Measurements from ENCODE around the gene RASD2. TPM values are rescaled to one million over a fixed set of nuclear protein-coding genes. Genes with fewer than 3 reads are reported as not detected.

The RASD2 gene
- total RNA-seq, 1 experiment from 2014 or later = 0.42 TPM

- Histone ChIP-seq H4K8ac (replicated peaks; ENCODE audit: insufficient read length, low read depth, low read length) (no peak overlapping the region), H2BK120ac (ENCODE audit: low read depth, low read length, poor library complexity, severe bottlenecking) (no peak overlapping the region), H4K5ac (ENCODE audit: insufficient read length, low read depth, low read length) (no peak overlapping the region), H2BK5ac (ENCODE audit: insufficient read length, low read length) (no peak overlapping the region), H3K4me1 (ENCODE audit: insufficient read depth, low read length) (peaks cover 2% of the 10 kb centered on the region; the same call in 1 of the 2 replicates), H3K23ac (ENCODE audit: insufficient read length, low read depth, low read length) (no peak overlapping the region), H2AFZ (ENCODE audit: low read length) (no peak overlapping the region), H2BK20ac (ENCODE audit: low read depth, low read length, poor library complexity, severe bottlenecking) (no peak overlapping the region), H4K20me1 (ENCODE audit: control insufficient read depth, insufficient read depth, insufficient read length) (no peaks in the 10 kb centered on the region), H2AK5ac (ENCODE audit: insufficient read length, low read length) (no peak overlapping the region), H3K4me2 (ENCODE audit: insufficient read depth, insufficient read length, low read length) (no peak overlapping the region), H4K91ac (ENCODE audit: insufficient read length, low read depth, low read length) (no peak overlapping the region), H3K9me3 (ENCODE audit: control insufficient read depth, low read depth, low read length) (no peaks in the 10 kb centered on the region), H3T11ph (ENCODE audit: low read length) (no peak overlapping the region), H3K18ac (ENCODE audit: insufficient read length, low read depth, low read length) (no peak overlapping the region), H3K79me2 (ENCODE audit: insufficient read depth, low read length) (no peaks in the 10 kb centered on the region), H2BK15ac (ENCODE audit: low read depth, low read length) (no peak overlapping the region), H3K4ac (ENCODE audit: low read depth, low read length) (no peak overlapping the region), H3K14ac (ENCODE audit: insufficient read depth, low read length) (no peak overlapping the region), H3K27me3 (ENCODE audit: insufficient read depth, low read length) (no peaks in the 10 kb centered on the region), H3K79me1 (ENCODE audit: insufficient read depth, low read depth, low read length, poor library complexity, severe bottlenecking) (no peaks in the 10 kb centered on the region), H2BK12ac (ENCODE audit: insufficient read length, low read depth, low read length) (no peak overlapping the region), H3K9ac (ENCODE audit: extremely low read depth, insufficient read length, low read length) (no peak overlapping the region), H3K27ac (ENCODE audit: insufficient read length, low read depth, low read length) (no peak overlapping the region), H3K56ac (ENCODE audit: insufficient read length, low read depth, low read length) (no peak overlapping the region), H3K23me2 (ENCODE audit: insufficient read length, low read depth, low read length, poor library complexity, severe bottlenecking) (no peaks in the 10 kb centered on the region)
- TF ChIP-seq CTCF (conservative IDR thresholded peaks at IDR 0.05) = no peak
- no CpG with 5 or more reads among the region's 7 CpGs for WGBS (ENCODE audit: extremely low coverage, insufficient read length, low lambda C conversion rate)
- Mint-ChIP-seq H3K4me1 (peaks cover 9 to 11% of the 10 kb centered on the region in 2 experiments), H3K4me3 (no peak overlapping the region), H3K36me3 (ENCODE audit: insufficient read depth in 1 of 3, low read depth in 3 of 3) (no peaks in the 10 kb centered on the region), H3K9me3 (no peaks in the 10 kb centered on the region), H3K27me3 (ENCODE audit: low read depth) (peaks cover 26% of the 10 kb centered on the region), H3K27ac (no peak overlapping the region)
- no peak for DNase-seq
Measured at GRCh38 chr22:35505399-35506258, 35.0 kb upstream of the RASD2 start.
